BJ (cell line): ENCODE measurements around the gene HMOX2. TPM values are rescaled to one million over a fixed set of nuclear protein-coding genes. Genes with fewer than 3 reads are reported as not detected.

Experiments used
- CTCF ChIA-PET: fragments of 350-600 bp; formaldehyde crosslinking; extraction: SDS; loops from one replicate; lab custom pipeline; 2021; ENCODE audit warnings: antibody characterized with exemption, inconsistent platforms; lab: Yijun Ruan, JAX
- POLR2A ChIA-PET: fragments of 300-600 bp; sonication (Branson Sonifier 250); formaldehyde crosslinking; extraction: SDS; loops from one replicate; lab custom pipeline; 2021; ENCODE audit warnings: antibody characterized with exemption; lab: Charles Lee
- DNase-seq: peaks from one replicate; pipeline ENCODE4 v3.0.0-alpha.2; 2011; ENCODE audit warnings: low read depth
- H3K27me3 ChIP-seq: 2 replicates; pipeline ENCODE4 v1.6.0; 2011; ENCODE audit warnings: low read length; ENCODE audit not compliant: control insufficient read depth, insufficient read depth
- H3K36me3 ChIP-seq: 2 replicates; pipeline ENCODE4 v1.5.1; 2011; ENCODE audit warnings: low read length; ENCODE audit not compliant: control insufficient read depth, insufficient read depth
- H3K4me3 ChIP-seq: 2 replicates; pipeline ENCODE4 v1.5.1; 2011; ENCODE audit warnings: low read depth, mild to moderate bottlenecking, control low read depth, low read length
- CTCF ChIP-seq: IDR thresholded peaks from 2 replicates; pipeline ENCODE4 v1.5.1; 2011; ENCODE audit warnings: low read depth, mild to moderate bottlenecking, control low read depth, inconsistent platforms, low read length, moderate library complexity; ENCODE audit not compliant: insufficient read depth
- polyA plus RNA-seq: library from polyadenylated mRNA; depleted of rRNA; stranded (reverse); fragments of >200 nt; gene quantifications from 2 replicates; pipeline ENCODE4 v1.2.3, GENCODE V29; 2011

The HMOX2 gene
- polyA plus RNA-seq, 1 experiment, result 59.5 TPM

- TF ChIP-seq CTCF, result no peak
- Histone ChIP-seq H3K27me3 (no peaks in the 10 kb centered on the region), H3K36me3 (no peaks in the 10 kb centered on the region), H3K4me3 (no peak overlapping the region)
- CTCF ChIA-PET, result interaction anchor here (0.8 to 2.0 kb wide), 6 partner anchors 8 to 137 kb away, joined by 3 to 6 read pairs (median 4); partner anchors contain the start of gene MGRN1
- POLR2A ChIA-PET, result no interaction called here
- no peak for DNase-seq
These were observed 63.6 kb downstream of the HMOX2 start for GRCh38 chr16:4539716-4540284.

GRCh38 chr16:4544473-4544872, 68.3 kb downstream of the HMOX2 start:
- POLR2A ChIA-PET, result no interaction called here
- no peak for DNase-seq
- CTCF ChIA-PET, result interaction anchor here (1.1 to 10.7 kb wide), 3 partner anchors 22 to 41 kb away, joined by 3 to 110 read pairs (median 4); no protein-coding TSS in a partner anchor
- H3K36me3 ChIP-seq, result no peaks in the 10 kb centered on the region
- H3K4me3 ChIP-seq, result no peak overlapping the region
- TF ChIP-seq CTCF, result no peak
- H3K27me3 ChIP-seq, result no peaks in the 10 kb centered on the region

GRCh38 chr16:4548124-4548523, 71.9 kb downstream of the HMOX2 start:
- ChIA-PET POLR2A (interaction anchor here (0.5 to 0.6 kb wide), 2 partner anchors 33 to 129 kb away, joined by 3 read pairs; no protein-coding TSS in a partner anchor), CTCF (interaction anchor here (0.6 to 10.7 kb wide), 18 partner anchors 9 to 997 kb away, joined by 3 to 110 read pairs (median 4); partner anchors contain the start of genes CDIP1 and MGRN1)

GRCh38 chr16:4550591-4550990, 74.4 kb downstream of the HMOX2 start:
- Histone ChIP-seq H3K36me3 (no peaks in the 10 kb centered on the region), H3K27me3 (peaks cover 12% of the 10 kb centered on the region), H3K4me3 (no peak overlapping the region)
- TF ChIP-seq CTCF, result no peak
- no peak for DNase-seq
- POLR2A ChIA-PET, result no interaction called here
- CTCF ChIA-PET, result interaction anchor here (0.8 to 10.7 kb wide), 11 partner anchors 18 to 148 kb away, joined by 3 to 110 read pairs (median 5); no protein-coding TSS in a partner anchor

More at GRCh38 chr16:4548124-4548523, 71.9 kb downstream of the HMOX2 start:
- no peak for DNase-seq
- Histone ChIP-seq H3K27me3 (peaks cover 7% of the 10 kb centered on the region), H3K4me3 (no peak overlapping the region), H3K36me3 (no peaks in the 10 kb centered on the region)
- TF ChIP-seq CTCF, result no peak

- DNase-seq, result no peak
- Histone ChIP-seq H3K27me3 (peaks cover 12% of the 10 kb centered on the region), H3K36me3 (no peaks in the 10 kb centered on the region), H3K4me3 (no peak overlapping the region)
- no peak for TF ChIP-seq CTCF
- ChIA-PET POLR2A (no interaction called here), CTCF (interaction anchor here (1.1 to 10.7 kb wide), 5 partner anchors 12 to 45 kb away, joined by 3 to 110 read pairs (median 4); no protein-coding TSS in a partner anchor)
These were observed 76.3 kb downstream of the HMOX2 start for GRCh38 chr16:4552541-4552940.
